GM18870 (cell line): Measurements from ENCODE around the gene CDC20.
"Not testable (repeated sequence)": the region's sequence is repeated elsewhere in the genome, so short reads cannot be mapped to it uniquely, and the experiment has no call there.

Experiments used
- ATAC-seq: cut with Tn5 transposase; IDR thresholded peaks from one replicate; pipeline ENCODE4 v1.9.1; 2021; ENCODE audit warnings: moderate library complexity; ENCODE audit not compliant: unreplicated experiment

Gene CDC20

DNA sequence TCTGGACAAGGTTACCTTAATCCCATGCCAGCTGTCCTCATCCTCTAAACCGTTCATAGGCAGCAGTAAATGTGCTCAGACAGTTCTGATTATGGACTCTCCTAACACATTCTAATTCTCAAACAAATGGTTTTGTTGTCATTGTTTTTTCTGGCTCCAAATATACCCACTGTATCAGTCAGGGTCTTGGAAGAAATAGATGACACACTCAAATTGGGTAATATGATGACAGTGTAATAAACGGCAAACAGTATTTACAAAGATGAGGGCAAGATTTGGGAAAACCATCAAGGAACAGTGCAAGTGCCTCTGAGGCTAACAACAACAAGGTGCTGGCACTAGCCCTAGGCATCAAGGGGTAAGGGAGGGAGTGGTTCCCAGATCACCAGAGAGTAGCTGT, 4.3 kb upstream of the CDC20 start:
- ATAC-seq, result no peak

DNA sequence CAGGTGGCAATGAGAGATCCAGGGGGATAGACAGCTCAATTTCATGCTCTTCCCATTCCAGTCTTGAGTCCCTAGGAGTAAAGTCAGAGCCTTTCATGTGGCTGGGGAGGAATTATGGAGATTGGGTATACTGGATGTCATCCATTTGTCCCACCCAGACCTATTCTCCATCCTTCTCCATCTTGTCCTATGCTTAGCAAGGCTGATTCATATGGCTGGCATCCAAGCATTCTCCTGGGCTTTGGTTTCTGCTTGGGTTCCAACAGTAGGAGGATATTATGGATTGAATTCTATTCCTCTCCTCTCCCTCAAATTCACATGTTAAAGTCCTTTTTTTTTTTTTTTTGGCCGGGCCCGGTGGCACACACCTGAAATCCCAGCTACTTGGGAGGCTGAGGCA, 3.8 kb upstream of the CDC20 start:
- no peak for ATAC-seq

DNA sequence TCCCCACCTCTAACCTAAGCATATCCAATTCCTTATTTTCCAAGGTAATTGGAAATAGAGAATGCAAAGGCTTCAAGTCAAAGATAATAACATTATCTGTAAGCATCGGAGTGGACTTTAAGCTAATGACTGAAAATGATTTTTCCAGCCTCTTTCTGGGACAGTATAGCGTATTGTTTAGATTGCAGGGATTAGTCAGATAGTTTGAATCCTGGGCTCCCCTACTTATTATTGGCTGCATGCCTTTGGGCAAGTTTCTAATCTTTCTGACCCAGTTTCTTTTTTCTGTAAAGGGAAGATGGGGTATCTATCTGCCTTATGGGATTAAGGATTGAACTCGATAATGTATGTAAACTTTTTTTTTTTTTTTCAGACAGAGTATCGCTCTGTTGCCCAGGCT, 1.5 kb upstream of the CDC20 start:
- ATAC-seq, result no peak

DNA sequence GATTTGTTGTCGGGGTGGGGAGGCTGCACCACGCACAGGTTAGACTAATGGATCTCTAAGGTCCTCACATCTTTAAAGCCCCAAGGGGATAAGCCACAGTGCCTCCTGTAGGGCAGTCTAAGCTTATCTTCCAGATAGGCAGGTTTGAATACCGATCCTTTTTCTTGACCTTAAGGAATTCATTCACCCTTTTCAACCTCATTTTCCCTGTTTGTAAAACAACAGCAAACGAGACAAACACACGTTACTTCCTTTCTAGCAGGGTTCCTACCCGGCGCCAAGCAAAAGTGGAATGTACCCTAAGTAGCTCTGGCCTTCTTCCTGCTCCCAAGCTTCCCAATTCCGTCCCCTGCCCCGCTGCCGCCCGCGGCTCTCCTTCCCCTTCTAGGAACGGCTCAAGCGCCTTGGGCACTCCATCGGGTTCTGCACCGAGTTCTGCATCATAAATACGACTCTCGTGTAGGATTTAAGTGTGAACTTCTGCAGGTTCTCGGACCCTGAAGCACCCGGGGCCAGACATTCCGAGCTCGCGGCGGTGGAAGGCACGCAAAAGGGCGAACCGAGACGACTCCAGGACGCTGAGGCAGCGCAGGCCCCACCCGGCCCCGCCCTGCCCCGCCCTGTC, 548 bp upstream of the CDC20 start:
- peak; percentile 6 for ATAC-seq

DNA sequence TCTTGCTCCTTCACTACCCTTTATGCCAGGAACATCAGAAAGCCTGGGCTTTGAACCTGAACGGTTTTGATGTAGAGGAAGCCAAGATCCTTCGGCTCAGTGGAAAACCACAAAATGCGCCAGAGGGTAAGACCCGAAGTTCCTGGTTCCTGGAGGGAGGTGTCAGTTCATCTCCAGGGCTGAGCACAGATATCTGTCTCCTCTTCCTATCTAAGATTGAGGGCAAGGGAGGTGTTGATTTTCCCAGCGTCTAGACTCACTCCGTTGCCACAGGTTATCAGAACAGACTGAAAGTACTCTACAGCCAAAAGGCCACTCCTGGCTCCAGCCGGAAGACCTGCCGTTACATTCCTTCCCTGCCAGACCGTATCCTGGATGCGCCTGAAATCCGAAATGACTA, 915 bp downstream of the CDC20 start:
- ATAC-seq, result no peak

DNA sequence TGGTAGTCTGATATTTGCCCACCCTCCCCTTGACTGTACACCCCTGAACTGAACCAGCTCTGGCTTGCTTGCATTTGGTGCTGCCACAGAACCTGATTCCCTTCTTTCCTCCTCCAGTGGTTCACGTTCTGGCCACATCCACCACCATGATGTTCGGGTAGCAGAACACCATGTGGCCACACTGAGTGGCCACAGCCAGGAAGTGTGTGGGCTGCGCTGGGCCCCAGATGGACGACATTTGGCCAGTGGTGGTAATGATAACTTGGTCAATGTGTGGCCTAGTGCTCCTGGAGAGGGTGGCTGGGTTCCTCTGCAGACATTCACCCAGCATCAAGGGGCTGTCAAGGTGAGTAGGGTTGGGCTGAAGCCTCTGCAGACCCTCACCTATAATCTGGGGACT, 1.8 kb downstream of the CDC20 start:
- no peak for ATAC-seq

DNA sequence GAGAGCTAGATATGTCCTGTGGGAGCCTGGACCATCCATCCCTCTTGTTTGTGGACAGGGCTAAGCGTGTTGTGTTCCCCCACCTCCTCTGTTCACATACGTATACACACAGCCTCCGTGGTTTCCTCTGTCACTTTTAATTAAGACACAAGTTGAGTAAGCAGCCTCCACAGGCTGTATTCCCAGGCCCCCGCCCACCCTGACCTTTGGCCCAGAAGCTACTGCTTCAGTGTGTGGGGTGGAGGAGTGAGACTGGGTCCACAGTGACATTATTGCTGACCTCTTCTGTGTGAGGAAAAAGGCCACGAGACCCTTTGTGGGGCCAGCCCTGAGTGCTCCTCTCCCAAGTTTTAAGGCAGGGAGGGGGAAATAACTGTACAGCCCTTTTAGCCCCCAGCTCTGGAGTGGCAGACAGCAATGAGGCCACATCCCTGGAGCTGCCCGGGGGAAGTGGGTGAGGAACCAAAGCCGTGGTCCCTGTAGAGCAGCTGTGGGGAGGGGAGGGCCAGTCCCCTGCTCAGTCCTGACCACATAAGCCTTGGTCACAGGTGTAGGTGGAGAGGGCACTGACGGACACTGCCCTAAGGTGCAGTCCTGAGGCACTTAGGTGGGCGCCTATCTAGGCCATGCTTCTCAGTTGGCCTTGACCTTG, 4.6 kb downstream of the CDC20 start:
- ATAC-seq, result no peak

DNA sequence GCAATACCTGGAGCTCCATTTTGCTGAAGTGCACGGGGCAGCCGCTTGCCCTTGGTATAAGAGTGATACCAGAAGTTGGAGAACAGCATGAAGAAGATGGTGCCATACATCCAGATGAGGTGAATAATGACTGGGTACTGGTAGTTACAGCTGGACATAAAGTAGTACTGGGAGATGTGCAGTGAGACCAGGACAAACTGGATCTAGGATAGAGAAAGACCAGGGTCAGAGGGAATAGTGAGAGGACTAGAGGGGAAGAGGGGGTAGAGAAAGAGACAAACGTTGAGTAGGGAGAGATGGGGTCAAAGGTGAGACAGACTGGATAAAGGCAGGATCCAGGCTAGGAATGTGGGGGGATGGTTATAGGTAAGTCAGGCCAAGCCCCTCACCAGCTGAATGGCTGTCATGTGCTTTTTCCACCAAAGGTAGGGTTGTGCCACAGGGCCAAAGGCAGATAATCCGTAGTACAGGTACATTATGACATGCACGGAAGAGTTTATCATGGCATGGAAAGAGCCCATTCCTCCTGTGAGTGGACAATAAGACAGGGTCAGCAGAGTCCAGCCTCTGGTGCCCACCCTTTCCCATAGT, 5.2 kb downstream of the CDC20 start:
- no peak for ATAC-seq

DNA sequence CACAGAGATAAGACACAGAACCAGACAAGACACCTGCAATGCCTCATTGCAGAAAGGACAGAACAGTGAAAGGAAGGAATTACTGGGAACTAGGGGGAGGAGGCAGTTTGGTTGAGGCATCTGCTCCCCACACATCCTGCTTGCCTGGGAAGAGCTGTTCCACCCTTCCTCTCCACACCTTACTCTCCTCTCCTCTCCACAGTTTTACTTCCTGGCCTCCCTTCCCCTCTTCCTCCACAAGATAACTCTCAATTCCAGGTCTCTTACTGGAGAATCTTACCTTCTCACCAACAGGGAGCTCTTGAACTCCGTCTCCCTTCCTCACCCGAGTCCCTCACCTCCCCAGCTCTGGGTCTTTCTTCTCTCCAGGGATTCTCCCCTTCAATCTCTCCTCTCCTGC, 6.9 kb downstream of the CDC20 start:
- ATAC-seq, result no peak

DNA sequence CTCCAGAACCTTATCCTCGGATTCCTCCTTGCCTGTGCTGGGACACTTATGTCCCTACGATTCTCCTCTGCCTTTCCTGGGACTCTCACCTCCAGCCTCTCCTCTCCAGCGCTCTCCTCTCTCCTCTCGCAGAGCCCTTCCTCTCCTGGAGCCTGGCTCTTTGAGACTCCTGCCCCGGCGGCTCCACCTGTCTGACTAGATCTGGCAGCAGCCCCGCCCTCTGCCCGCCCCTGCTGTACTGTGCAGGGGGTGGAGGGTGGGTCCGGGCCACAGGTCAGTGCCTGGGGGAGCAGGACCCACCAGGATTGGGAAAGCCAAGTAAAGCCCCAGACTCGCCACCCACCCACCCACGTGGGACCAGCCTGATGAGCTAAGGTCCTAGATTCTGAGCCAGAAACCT, 7.4 kb downstream of the CDC20 start:
- no peak for ATAC-seq

DNA sequence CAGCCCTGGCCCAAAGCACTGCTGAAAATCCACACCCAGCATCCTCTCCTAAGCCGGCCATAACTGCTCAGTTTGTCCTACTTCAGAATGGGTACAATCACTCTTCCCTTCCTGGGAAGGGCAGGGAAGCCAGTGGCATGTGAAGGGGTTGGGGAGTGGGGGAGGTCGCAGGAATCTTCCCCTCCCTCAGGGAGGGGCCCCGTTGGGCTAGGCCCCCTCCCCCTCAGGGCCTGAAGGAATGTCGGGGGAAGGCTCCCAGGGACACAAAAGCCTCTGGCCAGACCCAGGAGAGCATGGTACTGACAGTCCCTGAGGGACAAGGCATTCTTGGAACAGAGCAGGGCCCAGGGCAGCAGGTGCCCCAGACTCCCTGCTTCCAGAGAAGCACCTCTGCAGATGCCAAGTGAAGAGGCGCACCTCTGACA, 7.8 kb downstream of the CDC20 start:
- no peak for ATAC-seq

DNA sequence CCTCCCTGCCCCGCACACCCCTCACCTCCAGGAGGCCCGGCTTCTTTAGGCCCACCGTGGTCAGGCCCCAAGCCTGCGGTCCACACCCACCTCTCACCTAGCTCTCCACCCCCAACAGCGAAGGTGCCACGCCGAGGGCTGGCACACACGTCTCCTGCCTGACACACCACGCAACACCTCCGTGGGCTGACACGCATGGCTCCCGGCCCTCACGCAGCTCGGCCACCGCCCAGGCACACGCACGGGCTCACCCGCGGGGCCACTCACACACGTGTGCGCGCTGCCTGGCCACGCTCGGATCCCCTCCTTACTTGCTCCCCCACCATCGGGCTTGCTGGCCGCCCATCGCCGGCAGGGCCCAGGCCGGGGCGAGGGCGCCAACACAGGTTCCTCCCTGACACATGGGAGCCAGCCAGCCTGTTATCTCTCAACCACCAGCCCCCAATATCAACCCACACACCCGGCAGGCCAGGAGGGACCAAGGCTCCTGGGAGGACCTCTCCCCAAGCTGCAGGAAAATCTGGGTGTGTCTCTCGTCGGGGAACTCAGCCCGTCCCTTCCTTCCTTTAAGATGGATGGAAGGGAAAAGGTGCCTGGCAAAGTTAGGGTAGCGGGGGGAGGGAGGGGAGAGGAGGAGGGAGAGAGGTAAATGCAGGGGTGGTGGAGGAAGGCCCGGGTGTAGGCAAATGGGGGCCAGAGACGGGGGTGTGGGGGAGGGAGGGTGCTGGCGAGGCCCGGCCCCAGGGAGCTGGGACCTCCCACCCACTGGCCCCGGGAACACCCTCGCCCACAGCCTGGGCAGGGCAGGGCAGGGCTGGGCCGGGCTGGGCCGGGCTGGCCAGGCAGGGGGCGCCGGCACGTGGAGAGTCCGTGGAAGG, 8.5 kb downstream of the CDC20 start:
- no peak for ATAC-seq

DNA sequence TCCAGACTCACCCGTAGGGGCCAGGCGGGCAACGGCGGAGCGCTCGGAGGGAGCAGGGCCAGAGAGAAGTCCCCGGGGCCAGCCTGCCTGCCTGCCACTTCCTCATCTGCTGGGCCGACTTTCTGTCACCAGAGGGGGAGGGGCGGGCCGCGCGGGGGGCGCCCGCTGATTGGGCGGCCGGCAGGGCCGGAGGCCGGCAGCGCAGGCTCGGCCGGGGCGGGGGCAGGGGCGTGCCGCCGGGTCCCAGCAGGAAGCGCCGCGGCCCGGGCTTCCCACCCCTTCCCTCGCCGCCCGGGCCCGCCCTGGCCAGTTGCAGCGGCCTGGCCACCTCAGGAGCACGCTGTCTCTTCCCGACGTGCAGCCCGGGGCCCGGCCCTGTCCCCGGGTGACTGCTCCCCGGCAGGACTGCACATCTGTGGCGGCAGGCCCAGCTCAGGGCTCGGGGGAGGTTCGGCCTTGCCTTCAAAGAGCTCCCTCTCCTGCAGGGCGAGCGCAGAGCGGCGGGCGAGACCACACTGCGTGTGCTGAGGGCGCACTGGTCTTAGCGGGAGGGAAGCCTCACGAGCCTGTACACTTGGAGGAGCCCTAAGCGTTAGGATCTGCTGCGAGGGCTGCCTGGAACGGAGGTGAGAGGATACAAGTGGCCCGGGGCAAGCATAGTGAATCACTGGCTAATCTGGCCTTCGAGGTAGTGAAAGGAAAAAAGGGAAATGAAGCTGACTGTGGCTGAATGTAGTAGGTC, 9.3 kb downstream of the CDC20 start, which contains the start of gene ELOVL1:
Gene ELOVL1 (minus strand): TSS at position 108 of the 742 bp plus-strand sequence. CDS start 2,402 bp downstream, outside the sequence.
- ATAC-seq, result no peak

DNA sequence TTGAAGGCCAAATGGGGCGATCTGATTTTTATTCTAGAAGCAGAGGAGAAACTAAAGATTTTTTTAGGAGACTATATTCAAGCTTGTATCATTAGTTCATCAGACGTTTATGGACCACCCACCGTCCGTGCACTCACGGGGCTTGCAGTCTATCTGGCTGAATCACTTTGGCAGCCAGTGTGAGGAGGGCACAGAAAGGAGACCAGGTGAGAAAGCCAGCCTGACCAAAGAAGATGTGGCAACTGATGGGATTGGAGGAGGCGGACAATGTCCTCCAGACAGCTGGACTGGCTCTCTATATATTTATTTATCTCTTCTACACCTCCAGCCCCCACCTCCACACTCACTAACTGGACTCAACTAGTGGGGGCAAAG, 9.9 kb downstream of the CDC20 start:
- ATAC-seq, result no peak

DNA sequence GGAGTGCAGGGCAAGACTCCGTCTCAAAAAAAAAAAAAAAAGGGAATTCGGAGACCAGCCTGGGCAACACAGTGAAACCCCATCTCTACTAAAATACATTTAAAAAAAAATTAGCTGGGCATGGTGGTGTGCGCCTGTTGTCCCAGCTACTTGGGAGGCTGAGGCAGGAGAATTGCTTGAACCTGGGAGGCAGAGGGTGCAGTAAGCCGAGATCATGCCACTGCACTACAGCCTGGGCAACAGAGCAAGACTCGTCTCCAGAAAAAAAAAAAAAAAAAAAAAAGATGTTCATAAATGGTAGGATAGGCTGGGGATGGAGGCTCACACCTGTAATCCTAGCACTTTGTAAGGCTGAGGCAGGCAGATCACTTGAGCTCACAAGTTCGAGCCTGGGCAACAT, 11.0 kb downstream of the CDC20 start:
- not testable (repeated sequence) for ATAC-seq

DNA sequence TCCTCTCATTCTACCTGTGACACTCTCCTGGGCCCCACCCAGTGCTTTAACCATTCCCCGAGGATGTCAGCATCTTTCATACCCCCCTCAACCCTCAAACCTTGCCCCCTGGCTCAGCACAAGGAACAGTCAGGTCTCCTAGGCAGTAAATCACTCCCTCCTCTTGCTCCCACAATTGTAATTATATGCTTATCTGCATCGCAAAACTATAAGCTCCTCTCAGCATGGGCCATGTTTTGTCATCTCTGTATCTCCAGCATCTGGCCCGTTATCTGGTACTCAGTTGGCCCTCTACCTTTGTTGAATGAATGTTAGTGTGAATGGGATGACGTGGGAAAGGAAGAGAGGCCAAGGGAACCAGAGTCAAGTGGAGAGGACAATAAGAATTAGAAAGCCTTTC, 11.8 kb downstream of the CDC20 start:
- no peak for ATAC-seq

DNA sequence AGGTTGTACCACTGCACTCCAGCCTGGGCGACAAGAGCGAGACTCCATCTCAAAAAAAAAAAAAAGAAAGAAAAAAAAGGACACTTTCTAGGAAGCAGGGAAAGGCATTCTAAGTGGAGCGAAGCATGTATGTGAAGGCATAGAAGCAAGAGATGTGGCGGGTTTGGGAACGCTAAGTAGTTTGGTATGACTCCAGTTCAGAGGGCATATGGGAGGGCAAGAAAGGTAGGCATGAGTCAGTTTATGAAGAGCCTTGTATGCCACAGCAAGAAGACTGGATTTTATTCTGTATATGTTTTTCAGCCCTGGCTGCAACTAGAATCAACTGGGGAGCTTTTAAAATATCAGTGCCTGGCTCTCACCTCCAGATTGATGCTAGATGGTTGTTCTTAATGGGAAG, 13.4 kb downstream of the CDC20 start:
- ATAC-seq, result no peak

DNA sequence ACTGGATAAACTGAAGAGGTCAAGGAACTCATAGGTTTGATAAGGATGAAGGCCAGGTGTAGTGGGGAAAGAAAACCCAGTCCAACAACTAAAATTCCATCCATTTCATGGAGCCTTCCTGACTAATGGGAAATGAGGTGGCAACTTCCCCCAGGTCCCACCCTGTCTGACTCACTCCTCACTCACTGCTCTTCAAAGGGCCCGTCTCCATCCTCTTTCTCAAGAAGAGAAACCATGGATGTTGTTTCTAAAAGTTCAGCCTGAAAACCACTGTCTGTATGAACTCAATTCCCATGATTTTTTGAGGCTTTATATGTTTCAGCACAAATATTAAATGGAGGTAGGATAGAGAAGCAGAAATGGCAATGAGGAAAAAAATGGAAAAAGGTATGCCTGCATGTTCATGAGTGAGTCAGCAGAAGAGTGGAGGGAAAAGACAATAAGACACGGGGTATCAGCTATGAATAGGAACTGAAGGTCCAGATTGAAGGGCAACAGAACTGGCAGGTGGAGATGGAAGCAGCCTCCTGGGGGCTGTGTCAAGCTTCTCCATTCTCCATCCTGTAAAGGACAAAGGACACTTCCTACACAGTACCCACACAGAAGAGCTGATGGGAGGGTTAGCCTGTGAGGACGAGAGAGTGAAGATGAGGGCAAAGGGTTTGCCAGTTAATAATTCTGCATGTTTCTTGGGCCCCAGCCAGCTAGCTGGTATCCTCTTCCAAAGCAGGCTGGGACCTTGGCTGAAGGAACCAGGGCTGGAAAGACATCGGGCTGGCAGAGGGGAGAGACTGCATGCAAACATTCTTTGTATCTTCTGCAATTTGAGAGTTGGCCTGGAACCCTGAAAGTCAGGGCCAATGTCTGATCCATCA, 14.5 kb downstream of the CDC20 start:
- no peak for ATAC-seq

DNA sequence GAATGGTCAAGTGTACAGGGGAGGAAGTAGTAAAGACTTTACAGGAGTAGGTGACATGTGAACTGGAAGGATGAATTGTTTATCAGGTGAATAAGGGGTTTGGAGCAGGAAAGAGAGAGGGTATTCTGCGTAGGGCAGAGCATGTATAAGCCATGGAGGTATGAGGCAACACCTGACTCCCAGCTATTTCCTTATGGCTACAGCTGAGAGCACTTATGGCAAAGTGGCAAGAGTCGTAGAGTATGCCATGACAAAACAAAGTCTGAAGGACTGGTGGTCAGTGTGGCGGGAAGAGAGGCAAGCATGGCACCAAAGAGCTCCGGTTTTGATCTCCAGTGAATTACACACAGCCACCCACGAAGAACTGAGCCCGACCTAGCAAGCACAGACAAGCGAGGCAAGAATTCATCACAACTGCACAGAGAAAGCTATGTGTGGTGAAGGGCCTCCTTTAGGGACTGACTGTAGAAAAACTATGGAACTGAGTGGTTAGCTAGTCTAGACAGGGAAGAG, 18.0 kb downstream of the CDC20 start:
- ATAC-seq, result no peak

DNA sequence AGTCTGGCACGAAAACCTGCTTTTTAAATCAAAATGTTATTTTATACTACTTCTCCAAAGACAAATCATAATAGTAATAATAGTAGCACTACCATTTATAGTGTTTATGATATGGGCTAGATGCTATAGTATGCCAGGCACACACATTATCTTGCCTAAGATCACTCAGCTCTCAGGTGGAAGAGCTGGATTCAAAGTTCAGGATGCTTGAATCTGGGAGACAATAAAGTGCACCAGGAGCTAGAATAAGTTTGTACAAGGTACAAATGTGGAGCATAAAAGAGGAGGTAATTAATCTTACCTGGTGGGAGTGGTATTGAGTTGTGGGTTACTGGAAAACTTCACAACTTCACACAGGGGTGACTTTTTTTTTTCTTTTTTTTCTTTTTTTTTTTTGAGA, 19.1 kb downstream of the CDC20 start:
- ATAC-seq, result no peak
